Tibial artery (tissue), 4 donors: Measurements from ENCODE around the gene MYH1.

Experiments used
- DNase-seq, 2 donors: peaks; one replicate each; pipeline ENCODE4 v3.0.0-alpha.2; 2019
- H3K27ac ChIP-seq, 2 donors: fragments of 200-600 bp; sonication (generic) in 1 of 2; 1 replicate in 1 of 2; 2 replicates in 1 of 2; pipeline ENCODE4 v1.5.1; 2018 to 2019; ENCODE audit warnings: mild to moderate bottlenecking in 1 of 2
- H3K27me3 ChIP-seq, 2 donors: fragments of 200-600 bp; sonication (generic) in 1 of 2; one replicate each; pipeline versions ENCODE4 v1.5.1 to v1.6.0; 2016 to 2019
- H3K36me3 ChIP-seq, 3 donors: fragments of 200-600 bp; sonication (generic) in 2 of 3; one replicate each; pipeline ENCODE4 v1.5.1; 2016 to 2019; ENCODE audit warnings: mild to moderate bottlenecking in 2 of 3
- H3K4me1 ChIP-seq, 4 donors: fragments of 200-600 bp; sonication (generic) in 2 of 4; 1 replicate in 3 of 4; 2 replicates in 1 of 4; pipeline ENCODE4 v1.5.1; 2016 to 2019
- H3K4me3 ChIP-seq, 2 donors: fragments of 200-600 bp; sonication (generic) in 1 of 2; 1 replicate in 1 of 2; 2 replicates in 1 of 2; pipeline ENCODE4 v1.5.1; 2018 to 2019; ENCODE audit warnings: mild to moderate bottlenecking in 2 of 2
- H3K9me3 ChIP-seq, 3 donors: fragments of 200-600 bp; sonication (generic) in 1 of 3; one replicate each; pipeline ENCODE4 v1.5.1; 2016 to 2019
- CTCF ChIP-seq, 2 experiments: fragments of 200-600 bp in 1 of 2; fragments of 450-650 bp in 1 of 2; IDR thresholded peaks; one replicate each; pipeline ENCODE4 v1.5.1; 2017 to 2019; ENCODE audit warnings: antibody characterized with exemption in 2 of 2, mild to moderate bottlenecking in 1 of 2, moderate library complexity in 1 of 2
- intact Hi-C: fragments of 100-400 bp; cut with DNase I; formaldehyde crosslinking; loops from one replicate; pipeline ENCODE4 v1.15.0; 2023; ENCODE audit warnings: low total_unique reads

Gene MYH1

DNA sequence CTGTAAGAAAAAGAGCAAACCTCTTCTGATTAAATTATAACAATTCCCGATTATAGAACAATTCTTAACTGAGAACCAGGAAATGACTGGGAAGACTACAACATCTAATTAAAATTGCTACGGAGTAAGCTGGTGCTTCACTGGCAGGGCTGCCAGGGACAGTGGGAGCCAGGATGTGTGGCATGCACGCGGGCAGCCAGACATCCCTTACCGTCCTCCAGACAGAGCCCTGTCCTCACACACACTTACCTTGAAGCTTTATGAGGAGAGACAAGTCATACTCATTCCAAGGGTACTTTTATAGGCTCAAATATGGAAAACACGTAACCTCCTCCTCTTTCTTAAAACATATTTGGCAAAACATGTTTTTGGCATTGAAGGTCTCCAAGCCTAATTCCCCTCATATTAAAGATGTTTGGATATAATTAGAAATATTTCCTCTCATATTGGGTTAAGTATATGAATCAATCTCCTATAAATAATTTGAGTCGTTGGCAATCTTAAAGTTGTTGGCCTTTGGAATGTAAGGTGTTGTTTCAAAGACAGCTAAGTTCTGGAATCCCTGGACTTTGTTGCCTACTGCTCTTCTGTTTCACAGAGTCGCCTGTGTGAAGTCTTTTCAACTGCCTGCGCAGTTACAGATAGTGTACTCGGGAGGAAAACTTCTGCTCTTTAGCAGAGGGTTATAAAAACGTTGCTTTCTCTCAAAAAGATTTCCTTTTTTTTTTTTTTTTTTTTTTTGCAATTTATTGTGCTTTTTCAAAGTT is at the start of gene MYH1:
MYH1 (minus strand) TSS at position 272 of the 767 bp plus-strand sequence. CDS start 1,900 bp downstream, outside the sequence.
- Histone ChIP-seq H3K27ac (no peak within 1 kb of the TSS), H3K9me3 (no peaks in the 10 kb centered on the region), H3K4me3 (no peak within 1 kb of the TSS), H3K4me1 (no peaks in the 10 kb centered on the region), H3K27me3 (no peaks in the 10 kb centered on the region), H3K36me3 (no peaks in the 10 kb centered on the region)
- TF ChIP-seq CTCF (IDR thresholded peaks at IDR 0.05) = no peak
- no peak for DNase-seq
- intact Hi-C loops = no loop called here

GRCh38 chr17:10563991-10564660 is 45.8 kb upstream of the MYH1 start:
- H3K27ac ChIP-seq = no peak overlapping the region
- H3K9me3 ChIP-seq = no peaks in the 10 kb centered on the region
- intact Hi-C loops = no loop called here
- H3K4me1 ChIP-seq = no peaks in the 10 kb centered on the region
- H3K36me3 ChIP-seq = no peaks in the 10 kb centered on the region
- no peaks in the 10 kb centered on the region for H3K27me3 ChIP-seq
- no peak for TF ChIP-seq CTCF (IDR thresholded peaks at IDR 0.05)
- H3K4me3 ChIP-seq = no peak overlapping the region
- DNase-seq = no peak

GRCh38 chr17:10558049-10558448 is 39.7 kb upstream of the MYH1 start:
- Histone ChIP-seq H3K9me3 (no peaks in the 10 kb centered on the region), H3K4me1 (peaks cover 0 to 3% (median 0%) of the 10 kb centered on the region in 4 donors), H3K4me3 (no peak overlapping the region), H3K27me3 (no peaks in the 10 kb centered on the region), H3K36me3 (no peaks in the 10 kb centered on the region), H3K27ac (no peak overlapping the region)
- TF ChIP-seq CTCF (IDR thresholded peaks at IDR 0.05) = no peak
- intact Hi-C loops = no loop called here
- DNase-seq = no peak

DNA sequence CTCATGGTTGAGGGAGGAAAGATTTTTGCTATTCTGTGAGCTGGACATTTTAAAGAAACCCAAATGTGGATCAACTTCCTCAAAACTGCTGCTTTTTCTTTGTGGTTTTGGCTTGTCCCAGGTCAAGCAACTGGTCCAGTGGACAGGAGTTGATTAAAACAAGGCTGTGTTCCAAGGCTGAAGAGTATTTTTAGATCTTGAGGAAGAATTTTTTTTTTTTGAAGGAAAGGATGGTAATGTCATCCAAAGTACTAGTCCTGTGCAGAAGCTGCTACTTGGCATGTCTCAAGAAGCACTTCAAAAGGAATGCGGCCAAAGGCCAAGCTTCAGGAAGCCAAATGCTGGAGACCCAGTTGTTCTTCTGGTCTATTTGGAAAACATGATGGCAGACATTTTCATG is 39.1 kb upstream of the MYH1 start:
- H3K27ac ChIP-seq = no peak overlapping the region
- intact Hi-C loops = no loop called here
- H3K36me3 ChIP-seq = no peaks in the 10 kb centered on the region
- no peaks in the 10 kb centered on the region for H3K9me3 ChIP-seq
- no peak for DNase-seq
- H3K27me3 ChIP-seq = no peaks in the 10 kb centered on the region
- no peak overlapping the region for H3K4me3 ChIP-seq
- no peak for TF ChIP-seq CTCF (IDR thresholded peaks at IDR 0.05)
- H3K4me1 ChIP-seq = peaks cover 0 to 3% (median 0%) of the 10 kb centered on the region in 4 donors

GRCh38 chr17:10556301-10557005 is 38.1 kb upstream of the MYH1 start:
- Histone ChIP-seq H3K4me3 (no peak overlapping the region), H3K36me3 (no peaks in the 10 kb centered on the region), H3K4me1 (peaks cover 0 to 3% (median 0%) of the 10 kb centered on the region in 4 donors), H3K9me3 (no peaks in the 10 kb centered on the region), H3K27me3 (no peaks in the 10 kb centered on the region), H3K27ac (no peak overlapping the region)
- no peak for DNase-seq
- intact Hi-C loops = no loop called here
- TF ChIP-seq CTCF (IDR thresholded peaks at IDR 0.05) = no peak
